Activated CD4-positive, alpha-beta T cell treated with anti-CD3 and anti-CD28 coated beads for 4 hours (primary cell): ENCODE data around the gene PPP1R16B.
"Not testable (repeated sequence)": the region's sequence is repeated elsewhere in the genome, so short reads cannot be mapped to it uniquely, and the experiment has no call there.

Experiments used
- DNase-seq, 2 donors: peaks; one replicate each; pipeline ENCODE4 v3.0.0-alpha.2; 2020

PPP1R16B gene

GRCh38 chr20:38794057-38794456 lies 11.4 kb upstream of the PPP1R16B start:
- not testable (repeated sequence) for DNase-seq

- DNase-seq: no peak
These were observed 7.2 kb upstream of the PPP1R16B start for GRCh38 chr20:38798266-38798665.

GRCh38 chr20:38799203-38799602 lies 6.3 kb upstream of the PPP1R16B start:
- no peak for DNase-seq

DNA sequence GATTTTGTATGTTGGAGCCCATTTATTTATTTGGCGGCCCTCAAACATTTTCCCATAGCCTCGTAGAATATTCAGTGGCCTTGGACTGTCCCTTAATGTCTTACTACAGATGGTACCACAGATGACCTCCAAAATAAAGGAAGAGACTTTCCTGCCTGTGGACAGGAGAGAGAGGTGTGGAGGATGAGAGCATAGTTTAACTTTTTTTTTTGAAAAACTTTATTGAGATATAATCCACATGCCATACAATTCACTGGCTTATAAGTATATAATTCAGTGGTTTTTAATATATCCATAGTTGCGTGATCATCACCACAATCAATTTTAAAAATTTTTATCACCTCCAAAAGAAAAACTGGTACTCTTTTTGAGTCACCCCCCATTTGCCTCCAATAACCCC lies 4.6 kb upstream of the PPP1R16B start:
- no peak for DNase-seq

DNA sequence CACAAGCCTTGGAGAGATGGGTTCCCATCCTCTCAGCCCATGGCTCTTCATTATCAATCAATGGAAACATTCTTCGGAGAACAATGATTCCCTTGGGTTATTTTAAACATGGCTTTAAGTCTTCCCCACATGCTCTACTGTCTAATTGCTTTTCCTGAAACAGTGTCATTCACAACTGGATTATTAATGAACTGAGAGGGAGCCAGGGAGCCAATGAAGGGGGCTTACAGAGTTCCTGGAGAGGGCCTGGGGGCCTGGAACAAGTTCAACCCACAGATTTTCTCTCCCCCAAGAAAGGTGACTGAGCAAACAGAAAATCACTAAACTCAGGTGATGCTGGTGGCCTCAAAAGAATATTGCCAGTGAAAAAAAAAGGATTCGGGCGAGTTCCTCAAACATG lies 1.3 kb upstream of the PPP1R16B start:
- no peak for DNase-seq

DNA sequence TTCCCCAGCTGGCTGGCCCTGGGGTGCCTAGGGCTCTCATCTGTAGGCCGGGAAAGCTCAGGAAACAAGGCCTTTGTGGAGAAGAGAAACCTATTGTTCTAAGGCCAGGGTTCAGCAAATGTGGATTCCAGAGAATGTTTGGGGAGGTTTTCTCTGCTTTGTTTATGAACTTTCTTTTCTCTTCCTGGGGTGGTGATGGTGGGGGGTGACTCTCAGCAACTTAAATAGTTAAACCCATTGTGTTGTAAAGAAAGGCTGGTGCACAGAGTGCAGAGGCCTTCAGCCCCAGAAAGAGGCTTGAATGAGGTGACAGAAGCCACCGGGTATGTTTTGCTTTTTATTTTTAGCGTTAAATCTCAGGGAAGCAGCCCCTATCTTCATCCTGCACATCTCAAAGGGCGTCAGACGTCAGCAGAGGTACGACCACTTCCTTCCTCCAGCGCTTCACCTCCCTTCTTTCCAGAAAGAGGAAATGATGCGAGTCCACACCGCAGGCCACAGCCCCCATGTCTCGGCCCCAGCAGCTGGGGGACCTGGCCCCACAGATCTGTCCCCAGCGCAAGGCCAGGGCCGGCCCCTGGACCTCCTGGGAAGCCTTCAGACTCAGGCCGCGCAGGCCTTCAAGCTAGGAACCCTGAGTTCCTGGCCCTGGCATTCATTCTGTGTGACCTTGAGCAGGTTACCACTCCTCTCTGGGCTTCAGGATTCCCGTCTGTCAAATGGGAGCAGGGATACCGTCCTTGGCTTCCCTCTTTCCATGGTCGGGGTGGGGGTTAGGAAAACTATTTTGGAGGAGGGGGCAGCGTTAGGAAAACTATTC lies 605 bp upstream of the PPP1R16B start:
- DNase-seq: peak; percentile 59 to 62

GRCh38 chr20:38805958-38806854 lies 709 bp downstream of the PPP1R16B start:
- DNase-seq: peak; percentile 27 to 43

- peak; percentile 46 to 56 for DNase-seq
These were observed 1.6 kb downstream of the PPP1R16B start for GRCh38 chr20:38806855-38807655.

DNA sequence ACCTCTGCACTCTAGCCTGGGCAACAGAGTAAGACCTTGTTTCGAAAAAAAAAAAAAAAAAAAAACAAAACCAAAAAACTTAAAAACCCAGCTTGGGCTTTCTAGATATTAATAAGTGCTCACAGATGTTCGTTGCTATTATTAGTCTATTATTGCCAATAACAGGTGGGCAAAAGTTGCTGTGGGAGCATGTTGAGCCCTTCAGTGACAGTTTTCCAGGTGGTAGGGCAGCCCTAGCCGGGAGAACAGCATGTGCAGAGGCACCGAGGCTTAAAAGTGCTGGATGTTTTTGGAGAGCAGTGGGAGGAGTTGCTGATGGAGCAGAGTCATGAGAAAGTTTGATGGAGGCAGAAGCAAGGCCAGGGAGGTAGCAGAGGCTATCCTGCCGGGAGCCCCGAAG lies 4.4 kb downstream of the PPP1R16B start:
- no peak for DNase-seq

DNA sequence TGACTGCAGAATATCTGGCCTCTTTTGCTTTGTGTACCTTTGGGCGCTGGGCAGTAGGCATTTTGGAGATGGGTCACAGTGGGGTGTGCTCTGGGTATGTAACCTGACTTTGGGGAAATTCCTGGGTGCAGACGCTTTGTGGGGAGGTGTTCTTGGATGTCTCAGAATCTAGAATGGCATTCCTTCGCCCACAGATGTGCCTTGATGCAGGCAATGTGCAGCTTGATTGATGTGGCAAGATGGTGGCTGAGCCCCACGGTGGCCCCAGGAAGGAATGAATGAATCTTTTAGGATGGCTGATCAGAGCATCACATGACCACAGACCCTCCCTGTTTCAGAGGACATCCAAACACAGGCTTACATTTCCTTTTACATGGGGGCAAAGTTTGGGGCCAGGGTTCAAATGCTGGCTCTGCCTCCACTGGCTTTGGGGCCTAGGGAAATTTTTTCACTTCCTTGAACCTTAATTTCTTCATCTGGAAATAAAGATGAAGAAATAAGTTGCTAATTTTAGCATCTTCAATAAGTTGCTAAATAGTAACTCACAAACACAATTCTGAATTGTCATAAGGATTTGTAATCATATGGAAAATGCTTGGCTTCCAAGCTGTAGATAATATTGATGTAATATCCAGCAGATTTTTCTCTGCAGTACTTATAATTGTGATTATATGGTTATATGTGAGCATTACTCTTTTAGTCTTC lies 5.6 kb downstream of the PPP1R16B start:
- no peak for DNase-seq

DNA sequence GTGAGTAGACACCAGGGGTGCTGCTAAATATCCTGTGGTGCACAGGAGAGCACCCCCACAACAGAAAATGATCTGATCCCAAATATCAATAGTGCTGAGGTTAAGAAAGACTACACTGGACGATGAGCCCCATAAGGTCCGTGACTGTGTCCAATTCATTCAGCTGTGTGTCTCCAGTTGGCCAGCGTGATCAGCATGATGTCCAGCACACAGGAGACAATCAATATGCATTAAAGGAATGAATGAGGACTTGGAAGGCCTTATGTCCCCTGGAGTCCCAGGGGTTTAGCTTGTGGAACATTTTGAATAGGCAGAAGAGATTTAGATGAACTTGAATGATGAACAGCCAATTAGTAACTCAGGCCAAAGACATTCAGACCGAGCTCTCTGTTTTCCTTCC lies 6.3 kb downstream of the PPP1R16B start:
- no peak for DNase-seq

GRCh38 chr20:38812182-38812581 lies 6.7 kb downstream of the PPP1R16B start:
- no peak for DNase-seq

GRCh38 chr20:38812709-38813573 lies 7.4 kb downstream of the PPP1R16B start:
- no peak for DNase-seq

GRCh38 chr20:38813574-38813962 lies 8.1 kb downstream of the PPP1R16B start:
- not testable (repeated sequence) for DNase-seq

DNA sequence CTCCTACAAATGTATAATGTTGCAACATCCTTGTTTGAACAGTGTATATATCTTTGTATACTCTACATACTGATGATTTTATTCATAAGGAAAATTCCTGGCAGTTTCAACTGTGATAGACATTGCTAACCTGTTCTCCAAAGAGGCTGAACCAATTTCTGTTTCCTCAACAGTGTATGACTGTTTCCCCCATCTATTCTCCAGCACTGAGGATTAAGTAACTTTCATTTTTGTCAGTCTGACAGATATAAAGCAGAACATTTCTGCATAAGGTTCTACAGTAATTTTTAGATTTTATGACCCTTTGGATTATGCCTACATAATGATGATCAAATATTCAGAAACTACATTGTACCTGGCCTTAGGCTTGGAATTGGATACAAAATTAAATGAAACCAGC lies 9.9 kb downstream of the PPP1R16B start:
- no peak for DNase-seq

DNA sequence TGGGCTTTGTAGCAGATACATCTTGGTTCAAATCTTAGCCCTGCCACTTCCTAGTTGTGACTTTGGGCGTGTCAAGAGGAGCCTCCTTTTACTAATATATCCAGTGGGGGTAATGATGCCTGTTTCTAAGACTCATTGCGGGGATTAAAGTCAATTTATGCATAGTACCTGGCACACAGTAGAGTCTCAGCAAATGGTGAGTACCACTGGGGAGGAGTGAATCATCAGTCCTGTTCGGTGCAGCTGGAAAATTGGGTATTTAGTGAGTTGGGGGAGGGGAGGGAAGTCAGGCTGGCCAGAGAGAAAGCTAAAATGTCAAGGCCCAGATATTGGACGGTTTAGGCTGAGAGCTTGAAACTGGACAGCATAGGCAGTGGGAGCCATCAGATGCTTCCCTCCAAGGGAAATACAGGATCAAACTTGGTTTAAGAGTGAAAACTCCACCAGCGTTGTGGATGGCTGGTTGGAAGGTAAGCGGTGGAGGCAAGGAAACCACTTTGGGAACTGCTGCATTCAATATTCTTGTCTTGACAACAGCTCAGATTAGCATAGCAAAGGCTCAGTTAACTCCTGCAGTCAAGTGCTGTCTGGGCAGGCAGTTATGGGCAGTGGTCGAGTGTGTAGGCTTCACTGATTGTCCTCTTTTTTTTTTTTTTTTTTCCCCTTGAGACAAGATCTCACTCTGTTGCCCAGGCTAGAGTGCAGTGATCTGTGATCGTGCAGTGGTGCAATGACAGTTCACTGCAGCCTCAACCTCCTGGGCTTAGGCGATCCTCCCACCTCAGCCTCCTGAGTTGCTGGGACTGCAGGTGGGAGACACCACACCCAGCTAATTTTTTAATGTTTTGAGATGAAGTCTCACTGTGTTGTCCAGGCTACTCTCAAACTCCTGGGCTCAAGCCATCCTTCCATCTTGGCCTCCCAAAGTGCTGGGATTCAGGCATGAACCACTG lies 12.9 kb downstream of the PPP1R16B start:
- no peak for DNase-seq

DNA sequence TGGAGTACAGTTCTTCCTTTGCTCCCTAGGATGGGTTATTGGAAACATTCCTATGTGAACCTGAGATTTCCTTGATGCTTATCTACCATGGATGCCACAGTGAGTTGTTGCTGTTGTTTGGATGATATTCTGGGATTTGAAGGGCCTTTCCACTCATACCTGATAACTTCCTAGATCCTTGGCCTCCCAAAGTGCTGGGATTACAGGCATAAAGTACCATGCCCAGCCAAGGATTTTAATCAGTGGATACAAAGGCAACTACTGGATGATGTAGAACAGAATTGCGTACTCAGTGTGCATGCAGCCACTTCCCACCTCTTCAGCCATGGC lies 20.0 kb downstream of the PPP1R16B start:
- no peak for DNase-seq

GRCh38 chr20:38825901-38826625 lies 20.6 kb downstream of the PPP1R16B start:
- no peak for DNase-seq

GRCh38 chr20:38827770-38828281 lies 22.3 kb downstream of the PPP1R16B start:
- no peak for DNase-seq
